ENCODE data around the gene YIPF2.
"Not testable (repeated sequence)": the region's sequence is repeated elsewhere in the genome, so short reads cannot be mapped to it uniquely, and the experiment has no call there.

The YIPF2 gene

DNA sequence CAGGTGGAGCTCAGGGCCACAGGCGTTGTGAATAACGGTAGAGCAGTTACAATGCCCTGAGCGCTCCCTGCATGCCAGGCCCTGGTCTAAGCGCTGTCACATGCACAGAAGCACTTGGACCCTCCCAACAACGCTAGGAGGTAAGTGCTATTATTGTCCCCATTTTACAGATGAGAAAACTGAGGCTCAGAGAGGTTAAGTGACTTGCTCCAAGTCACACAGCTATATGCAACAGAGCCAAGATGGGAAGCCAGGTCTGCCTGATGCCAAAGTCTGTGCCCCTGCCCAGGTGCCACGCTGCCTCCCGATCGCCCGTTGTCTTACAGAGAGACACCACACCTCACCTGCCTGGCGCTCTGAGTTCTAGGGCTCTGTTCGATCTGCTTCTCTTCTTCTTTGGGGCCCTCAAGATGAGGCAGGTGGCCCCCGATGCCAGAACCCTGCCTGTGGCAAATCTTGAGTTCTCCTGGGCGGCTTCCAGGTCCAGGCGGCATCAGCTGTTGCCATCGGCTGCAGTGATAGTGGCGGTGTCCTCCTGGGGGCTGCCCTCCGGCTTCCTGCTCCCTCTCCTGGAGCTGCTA lies 20.0 kb downstream of the YIPF2 start:
- DNase-seq, result no peak

DNA sequence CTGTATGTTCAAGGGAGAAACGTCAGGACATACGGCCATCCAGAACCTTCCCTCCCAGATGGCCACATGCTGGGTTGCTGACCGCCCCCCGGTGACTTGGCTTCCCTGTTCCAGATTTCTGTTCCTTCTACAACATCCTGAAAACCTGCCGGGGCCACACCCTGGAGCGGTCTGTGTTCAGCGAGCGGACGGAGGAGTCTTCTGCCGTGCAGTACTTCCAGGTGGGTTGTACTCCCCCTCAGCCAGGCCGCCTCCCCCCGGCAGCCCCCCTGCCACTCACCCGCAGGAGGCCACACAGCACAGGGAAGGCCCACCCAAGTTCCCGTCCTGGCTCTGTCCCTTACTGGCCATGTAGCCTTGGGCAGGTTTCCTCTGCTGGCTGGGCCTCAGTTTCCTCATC lies 20.5 kb downstream of the YIPF2 start:
- no peak for DNase-seq

DNA sequence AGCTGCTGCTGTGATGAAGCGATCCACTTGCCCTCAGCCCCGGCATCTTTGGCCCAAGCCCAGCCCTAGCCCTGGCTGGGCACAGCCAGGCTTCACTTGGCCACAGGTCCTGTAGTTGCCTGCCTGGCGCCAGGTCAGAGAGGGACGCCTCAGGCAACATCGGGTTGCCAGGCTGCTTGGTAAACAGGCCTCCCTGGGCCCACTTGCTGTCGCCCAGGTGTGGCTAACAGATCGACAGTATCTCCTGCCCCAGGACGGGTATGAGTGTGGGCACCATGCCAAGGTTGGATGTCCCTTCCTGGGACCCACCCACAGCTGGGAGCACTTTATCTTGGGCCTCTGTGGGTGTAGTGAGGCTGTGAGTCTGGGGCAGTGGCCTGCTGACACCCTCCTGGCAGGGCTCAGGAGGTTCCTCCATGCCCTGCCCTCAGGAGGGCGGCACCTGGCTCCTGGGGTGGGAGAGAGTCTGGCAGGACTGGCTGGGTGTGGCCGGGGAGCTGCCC lies 29.2 kb downstream of the YIPF2 start:
- DNase-seq, result no peak

DNA sequence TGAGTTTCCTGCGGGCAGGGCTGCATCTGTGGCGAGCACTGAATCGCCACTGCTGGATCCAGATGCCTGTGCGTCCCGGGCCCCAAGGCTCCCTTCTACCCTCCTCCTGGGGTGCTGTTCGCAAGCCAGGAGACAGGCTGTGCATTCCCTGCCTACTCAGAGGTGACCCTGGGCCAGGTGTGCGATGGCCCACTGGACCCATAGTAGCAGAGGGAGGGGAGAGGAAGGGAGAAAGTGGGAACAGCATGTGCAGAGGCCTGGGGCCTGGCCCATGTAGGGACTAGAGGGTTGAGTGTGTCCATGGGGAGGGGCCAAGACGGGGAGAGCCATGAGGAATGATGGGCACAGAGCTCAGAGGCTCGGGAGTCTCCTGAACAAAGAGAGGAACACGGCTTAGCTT lies 29.8 kb downstream of the YIPF2 start:
- DNase-seq, result no peak

DNA sequence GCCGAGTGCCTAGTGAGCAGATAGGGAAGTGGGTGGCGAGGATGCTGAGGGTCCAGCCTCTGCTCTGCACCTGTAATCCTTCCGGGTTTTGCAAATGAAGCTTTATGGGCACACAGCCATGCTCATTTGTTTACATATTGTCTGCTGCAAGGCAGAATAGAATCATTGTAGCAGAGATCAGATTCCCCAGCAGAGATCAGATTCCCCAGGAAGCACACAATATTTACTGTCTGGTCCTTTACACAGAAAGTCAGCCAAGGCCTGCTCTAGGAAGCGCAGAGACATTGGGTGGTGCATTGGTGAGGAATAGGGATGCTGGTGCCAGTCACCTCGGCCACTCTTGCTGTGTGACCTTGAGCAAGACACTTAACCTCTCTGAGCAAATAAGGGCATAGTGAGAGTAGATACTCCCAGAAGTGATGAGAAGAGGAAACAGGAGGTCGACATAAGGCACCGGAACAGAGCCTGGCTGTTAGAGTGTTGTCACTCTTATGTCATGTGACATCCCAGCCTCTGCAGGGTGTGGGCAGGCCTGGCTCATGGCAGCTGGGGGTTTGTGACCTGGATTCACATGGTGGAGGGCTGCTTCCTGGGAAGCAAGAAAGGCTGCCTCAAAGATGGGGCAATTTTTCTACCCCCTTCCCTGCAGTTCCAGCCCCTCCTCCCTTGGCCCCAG lies 31.4 kb downstream of the YIPF2 start:
- DNase-seq, result no peak

DNA sequence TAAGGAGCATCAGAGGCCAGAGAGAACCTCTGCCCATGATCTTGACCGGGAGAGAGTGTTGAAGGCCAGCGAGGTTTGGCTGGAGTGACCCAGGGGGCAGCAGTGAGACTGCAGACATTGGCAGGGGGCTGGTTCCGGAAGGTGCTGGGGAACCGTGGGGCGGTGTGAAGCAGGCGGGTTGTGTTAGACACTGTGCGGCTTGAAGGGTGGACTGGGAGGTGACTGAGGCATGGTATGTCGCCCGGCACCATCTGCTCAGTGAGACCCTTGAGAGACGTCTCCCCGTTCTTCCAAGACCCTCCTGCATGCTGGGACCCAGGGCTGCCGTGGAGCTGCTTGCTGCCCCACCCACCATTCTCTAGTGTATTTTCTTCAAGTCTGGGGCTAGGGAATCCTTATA lies 32.5 kb downstream of the YIPF2 start:
- DNase-seq, result no peak

DNA sequence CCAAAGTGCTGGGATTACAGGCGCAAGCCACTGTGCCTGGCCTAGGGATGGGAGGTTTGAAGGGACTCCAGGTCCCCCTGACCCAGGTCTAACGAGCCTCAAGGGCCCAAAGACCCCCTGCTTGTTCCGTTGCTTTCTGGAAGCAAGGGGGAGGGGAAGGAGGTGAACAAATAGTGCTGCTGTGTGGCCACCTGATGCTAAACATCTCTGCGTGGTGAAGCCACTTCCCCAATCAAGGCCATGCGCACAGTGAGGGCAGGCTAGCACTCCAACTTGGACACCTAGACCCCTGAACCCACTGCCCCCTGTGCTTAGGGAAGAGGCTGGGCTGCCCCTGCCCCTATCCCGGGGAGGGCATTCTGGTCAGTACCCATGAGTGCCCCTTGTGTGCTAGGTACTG lies 33.1 kb downstream of the YIPF2 start:
- DNase-seq, result no peak

DNA sequence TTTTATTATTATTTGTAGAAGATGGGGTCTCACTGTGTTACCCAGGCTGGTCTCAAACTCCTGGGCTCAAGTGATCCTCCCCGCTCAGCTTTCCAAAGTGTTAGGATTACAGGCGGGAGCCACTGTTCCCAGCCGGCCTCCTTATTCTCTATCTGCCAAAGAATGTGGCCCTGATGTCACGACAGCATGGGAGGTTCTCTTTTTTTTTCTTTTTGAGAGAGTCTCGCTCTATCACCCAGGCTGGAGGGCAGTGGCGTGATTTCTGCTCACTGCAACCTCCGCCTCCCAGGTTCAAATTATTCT lies 33.6 kb downstream of the YIPF2 start:
- DNase-seq, result no peak

DNA sequence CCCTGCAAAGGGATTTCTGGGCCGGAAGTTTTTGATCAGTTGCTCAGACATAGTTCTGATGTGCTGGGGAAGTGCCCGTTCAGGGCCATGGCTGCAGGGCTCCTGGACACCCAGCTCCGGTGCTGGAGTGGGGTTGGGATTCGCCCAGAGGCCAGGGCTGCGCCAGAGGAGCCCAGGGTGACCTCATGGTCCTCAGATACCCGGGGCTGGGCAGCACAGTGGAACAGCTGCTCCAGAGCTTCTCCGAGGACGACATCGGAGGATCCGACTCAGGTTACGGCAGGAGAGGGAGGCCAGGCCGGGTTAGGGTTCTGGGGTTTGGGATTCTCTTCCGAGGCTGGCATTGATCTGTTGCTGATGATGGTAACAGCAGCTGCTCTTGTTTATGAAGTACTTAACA lies 36.2 kb downstream of the YIPF2 start:
- DNase-seq, result peak; percentile 56

DNA sequence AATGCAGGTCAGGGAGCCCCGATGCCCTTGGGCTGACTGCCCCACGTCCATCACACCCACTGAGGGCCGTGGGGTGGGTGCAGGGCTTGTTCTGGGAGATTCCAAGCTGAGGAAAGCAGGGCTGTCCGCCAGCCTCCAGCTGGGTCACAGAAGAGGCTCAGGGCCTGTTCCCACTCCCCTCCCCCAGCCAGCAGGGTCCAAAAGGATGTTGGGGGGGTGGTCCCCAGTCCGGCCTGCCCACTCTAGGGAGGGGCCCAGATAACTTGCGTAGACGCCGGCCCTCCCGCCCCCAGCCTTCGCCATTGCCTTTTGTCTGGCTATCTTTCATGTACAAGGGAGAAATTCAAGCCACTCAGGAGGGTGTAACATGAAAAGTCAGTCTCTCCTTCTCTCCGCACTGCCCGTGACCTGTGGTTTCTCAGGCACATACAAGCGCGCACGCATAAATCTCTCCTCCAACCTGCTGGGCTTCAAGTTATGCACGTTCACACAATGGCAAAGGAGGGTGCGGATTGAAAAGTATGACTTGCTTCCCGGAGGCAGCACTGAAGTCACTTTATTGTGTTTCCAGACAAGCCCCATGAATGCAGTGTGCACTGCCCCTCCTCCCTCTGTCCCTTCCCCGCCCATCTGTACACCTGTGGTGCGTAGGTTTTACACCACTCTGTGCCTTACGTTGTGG lies 36.9 kb downstream of the YIPF2 start:
- DNase-seq, result no peak

DNA sequence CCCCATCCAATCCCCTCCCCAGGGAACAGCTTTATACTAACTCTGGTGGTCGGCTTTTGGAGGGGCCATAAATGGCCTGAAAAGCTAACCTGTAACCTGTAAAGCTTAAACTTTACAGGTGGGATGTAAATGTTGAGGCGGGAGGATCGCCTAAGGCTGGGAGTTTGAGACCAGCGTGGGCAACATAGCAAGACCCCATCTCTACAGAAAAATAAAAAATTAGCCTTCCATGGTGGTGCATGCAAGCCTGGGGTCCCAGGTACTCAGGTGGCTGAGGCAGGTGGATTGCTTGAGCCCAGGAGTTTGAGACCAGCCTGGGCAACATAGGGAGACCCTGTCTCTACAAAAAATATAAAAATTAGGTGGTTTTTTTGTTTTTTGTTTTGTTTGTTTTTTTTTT lies 38.6 kb downstream of the YIPF2 start:
- DNase-seq, result no peak

DNA sequence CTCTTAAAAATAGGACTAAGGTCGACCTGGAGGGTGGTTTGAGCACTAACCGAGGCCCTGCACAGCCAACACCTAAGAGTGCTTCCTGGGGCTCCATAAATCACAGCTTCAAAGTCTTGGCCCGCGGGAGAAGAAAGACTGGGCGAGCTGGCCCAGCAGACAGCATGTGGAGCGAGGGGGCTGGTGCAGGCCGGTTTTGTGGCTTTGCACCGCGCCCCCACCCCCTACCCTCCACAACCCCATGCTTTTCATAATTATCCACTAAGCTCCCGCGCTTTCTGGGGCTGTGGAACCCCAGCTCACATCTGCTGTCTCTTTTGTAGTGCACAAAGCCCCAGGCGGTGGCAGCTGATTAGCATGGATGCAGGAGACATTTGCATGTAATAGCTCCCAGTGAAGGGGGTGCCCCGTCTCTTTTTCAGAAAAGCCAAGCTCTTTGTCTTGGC lies 40.0 kb downstream of the YIPF2 start:
- no peak for DNase-seq

DNA sequence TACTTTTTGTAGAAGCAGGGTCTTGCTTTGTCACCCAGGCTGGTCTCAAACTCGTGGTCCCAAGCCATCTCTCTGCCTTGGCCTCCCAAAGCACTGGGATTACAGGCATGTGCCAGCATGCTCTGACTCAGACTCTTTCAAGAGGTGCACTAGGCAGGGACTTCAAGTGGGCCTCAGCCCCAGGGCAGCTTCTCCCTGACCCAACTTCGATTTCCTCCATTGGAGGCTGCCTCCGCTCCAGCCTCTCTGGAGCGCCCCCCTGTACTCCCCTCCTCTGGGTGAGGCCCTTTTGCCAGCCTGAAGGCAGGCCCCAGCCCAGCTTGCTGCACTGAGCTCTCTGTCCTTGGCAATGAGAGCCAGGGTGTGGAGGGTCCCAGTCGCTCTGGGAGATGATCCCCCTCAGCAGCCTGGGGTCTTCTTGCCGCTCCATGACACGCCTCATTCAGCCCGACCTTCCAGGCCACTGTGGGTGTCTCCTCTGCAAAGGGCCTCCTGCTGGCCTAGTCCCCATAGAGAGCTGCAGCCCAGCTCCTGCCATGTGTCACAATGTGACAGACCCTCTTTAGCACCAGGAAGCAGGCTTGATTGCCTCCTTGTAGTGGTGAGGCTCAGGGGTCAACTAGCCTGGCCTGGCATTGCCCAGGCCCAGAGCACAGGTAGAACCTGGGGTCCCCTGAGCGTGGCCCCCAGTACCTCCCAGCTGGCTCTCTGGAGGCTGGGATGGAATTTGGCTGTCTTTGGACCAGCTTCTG lies 40.6 kb downstream of the YIPF2 start:
- no peak for DNase-seq

DNA sequence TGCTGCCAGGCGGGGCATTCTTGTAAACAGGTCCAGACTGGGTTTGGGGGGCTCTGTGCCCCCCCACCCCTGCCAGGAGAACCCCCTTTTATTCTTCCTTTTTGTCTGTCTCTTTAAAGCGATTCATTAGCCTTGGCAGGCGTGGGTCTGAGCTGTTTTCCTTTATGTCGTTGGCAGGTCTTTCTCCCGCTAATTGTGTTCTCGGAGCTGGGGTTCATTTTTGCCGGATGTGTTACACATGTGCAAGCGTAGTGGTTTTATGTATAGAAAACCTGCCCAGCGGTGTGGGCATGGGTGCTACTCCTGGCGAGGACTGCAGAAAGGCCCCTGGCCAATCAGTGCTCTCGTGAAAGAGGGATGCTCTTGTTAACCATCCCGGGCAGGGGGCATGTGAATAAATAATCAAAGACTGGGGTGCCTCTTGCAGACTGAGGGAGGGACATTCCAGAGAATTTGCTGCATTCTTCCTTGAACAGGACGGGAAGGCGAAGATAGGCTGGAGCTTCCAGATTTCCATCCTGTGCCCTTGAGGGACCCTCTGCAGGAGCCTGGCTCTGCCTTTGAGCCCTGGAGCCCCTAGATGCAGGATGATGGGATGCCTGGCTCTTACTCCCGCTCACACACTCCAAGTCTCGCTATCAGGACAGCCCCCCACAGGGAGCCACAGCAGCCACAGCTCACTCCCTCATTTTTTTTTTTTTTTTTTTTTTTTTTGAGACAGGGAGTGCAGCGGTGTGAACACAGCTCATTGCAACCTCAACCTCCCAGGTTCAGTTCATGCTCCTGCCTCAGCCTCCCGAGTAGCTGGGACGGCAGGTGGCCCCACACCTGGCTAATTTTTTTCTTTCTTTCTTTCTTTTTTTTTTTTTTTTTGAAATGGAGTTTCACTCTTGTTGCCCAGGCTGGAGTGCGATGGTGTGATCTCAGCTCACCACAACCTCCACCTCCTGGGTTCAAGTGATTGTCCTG lies 43.0 kb downstream of the YIPF2 start:
- DNase-seq, result no peak

DNA sequence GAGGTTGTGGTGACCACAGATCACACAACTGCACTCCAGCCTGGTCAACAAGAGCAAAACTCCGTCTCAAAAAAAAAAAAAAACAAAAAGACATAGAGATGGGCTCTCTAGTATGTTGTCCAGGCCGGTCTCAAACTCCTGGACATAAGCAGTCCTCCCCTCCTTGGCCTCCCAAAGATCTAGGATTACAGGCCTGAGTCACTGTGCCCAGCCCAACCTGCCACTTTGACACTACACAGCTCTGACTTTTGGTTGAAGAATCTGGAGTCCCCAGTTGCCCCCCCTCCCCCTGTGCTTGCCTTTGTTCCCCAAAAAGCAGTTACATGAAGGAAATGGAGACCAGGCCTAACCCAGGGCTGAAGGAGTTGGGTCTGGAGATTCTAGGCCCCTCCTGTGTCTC lies 44.2 kb downstream of the YIPF2 start:
- DNase-seq, result no peak

DNA sequence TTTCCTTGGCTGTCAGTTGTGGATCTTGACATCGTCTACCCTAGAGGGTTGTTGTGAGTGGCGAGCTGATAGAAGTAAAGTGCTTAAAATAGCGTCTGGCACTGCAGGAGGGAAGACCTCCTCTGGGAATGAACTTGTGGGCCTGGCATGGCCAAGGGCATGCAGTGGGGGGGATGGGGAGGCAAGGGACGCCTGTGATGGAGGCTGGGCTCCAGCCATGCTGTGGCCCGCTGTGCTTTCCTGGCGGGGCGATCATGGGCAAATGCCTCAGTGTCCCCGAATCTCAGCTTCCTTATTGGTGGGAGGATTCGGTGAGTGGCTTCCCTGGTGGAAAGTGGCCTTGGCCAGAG lies 46.4 kb downstream of the YIPF2 start:
- DNase-seq, result no peak

DNA sequence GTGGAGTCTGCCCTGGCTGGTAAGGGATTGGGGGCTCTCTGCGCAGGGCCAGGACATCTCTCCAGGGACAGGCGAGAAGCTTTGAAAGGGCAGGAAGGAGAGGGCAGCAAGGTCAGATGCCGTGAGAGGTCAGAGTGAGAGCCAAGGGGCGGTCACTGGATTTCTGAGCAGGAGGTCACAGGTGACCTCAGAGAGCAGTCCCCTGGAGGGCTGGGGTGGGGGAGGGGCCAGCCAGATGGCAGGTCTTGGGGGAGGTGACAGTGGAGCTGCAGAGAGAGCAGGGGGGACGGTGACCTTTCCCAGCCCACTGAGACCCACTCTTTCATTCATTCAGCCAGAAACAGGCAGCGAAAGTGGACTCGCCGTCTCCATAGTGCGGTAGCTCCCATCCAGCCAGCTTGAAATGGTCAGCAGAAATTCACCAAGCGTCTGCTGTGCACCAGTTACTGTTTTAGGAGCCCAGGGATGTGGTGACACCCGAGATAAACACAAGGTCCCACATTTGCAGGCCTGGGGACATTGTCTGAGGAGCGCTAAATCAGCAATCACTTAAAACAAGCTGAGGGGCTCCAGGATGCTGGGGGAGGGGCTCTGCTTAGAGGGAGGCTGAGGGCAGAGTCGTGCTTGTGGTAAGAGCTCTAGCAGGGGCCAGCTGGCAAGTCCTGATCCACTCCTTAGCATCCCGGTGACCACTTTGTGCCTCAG lies 46.9 kb downstream of the YIPF2 start:
- DNase-seq, result no peak

DNA sequence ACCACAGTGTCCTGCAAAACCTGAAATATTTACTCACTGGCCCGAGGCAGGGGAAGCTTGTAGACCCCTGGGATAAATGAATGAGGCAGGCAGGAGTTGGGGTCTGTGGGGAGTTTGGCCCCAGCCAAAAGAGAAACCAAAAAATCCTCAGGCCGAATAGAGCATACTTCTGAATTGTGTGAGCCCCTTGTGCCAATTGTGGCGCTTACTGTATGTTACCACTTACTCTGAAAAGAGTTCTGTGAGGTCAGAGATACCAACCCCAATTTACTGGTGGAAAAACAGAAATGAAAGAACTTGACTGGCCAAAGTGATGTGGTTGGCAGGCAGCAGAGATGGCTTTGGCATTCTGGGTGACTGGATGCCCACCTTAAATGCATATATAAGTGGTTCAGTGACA lies 50.2 kb downstream of the YIPF2 start:
- DNase-seq, result no peak

DNA sequence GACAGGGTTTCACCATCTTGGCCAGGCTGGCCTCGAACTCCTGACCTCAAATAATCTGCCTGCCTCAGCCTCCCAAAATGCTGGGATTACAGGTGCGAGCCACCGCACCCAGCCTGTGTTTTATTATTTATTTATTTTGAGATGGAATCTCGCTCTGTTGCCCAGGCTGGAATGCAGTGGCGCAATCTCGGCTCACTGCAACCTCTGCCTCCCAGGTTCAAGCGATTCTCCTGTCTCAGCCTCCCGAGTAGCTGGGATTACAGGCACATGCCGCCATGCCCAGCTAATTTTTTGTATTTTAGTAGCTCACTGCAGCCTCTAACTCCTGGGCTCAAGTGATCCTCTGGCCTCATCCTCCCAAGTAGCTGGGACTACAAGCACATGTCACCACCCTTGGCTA lies 50.8 kb downstream of the YIPF2 start:
- DNase-seq, result not testable (repeated sequence)

DNA sequence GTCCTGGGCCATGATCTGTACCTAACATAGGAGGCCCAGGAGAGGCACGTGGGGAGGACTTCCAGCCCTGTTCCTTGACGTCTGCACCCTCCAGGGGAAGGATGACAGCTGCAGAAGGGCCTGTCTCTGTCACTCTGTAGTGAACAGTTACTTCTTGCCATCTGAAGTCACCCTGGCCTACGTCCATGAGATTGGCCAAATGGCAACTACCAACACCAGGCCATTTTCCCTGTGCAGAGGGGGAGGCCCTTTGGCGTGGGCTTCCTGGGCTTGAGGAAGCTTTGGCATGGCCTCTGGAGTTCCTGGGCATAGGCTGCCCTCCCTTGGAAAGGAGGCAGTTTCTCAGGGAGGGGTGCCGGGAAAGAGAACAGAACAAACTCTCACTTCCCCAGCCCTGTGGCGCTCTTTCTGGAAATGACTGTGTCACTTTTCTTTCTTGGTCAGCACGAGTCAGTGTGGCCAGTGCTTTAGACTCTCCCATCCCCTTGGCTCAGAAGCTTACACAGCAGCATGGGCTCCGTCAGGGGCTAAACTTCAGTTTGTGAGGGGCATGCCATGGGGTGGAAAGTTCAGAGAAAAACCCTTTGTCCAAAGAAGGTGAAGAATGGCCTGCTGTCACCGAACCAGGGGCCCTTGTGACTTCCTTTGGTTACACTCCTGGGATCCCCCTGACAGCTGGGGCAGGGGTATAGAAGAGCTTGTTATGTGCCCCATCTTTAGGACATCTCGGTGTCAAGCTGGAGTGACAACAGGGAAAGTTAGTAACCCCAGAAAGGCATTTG lies 51.8 kb downstream of the YIPF2 start:
- DNase-seq, result no peak

DNA sequence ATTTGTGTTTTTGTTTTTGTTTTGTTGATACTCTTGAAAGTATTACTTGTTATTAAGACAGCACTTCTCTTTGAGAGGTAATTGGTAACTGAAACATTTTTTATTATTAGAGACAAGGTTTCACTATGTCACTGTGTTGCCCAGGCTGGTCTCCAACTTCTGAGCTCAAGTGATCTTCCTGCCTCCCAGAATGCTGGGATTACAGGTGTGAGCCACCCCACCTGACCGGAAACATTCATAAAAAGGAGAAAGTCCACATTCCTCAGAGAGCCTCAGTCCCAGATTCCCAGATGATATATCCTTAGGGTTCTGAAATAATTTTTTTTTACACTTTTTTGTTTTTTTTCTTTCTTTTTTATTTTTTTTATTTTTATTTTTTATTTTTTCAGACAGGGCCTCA lies 54.4 kb downstream of the YIPF2 start:
- DNase-seq, result no peak
